ENCODE measurements around the gene MS4A7.

MS4A7 gene

DNA sequence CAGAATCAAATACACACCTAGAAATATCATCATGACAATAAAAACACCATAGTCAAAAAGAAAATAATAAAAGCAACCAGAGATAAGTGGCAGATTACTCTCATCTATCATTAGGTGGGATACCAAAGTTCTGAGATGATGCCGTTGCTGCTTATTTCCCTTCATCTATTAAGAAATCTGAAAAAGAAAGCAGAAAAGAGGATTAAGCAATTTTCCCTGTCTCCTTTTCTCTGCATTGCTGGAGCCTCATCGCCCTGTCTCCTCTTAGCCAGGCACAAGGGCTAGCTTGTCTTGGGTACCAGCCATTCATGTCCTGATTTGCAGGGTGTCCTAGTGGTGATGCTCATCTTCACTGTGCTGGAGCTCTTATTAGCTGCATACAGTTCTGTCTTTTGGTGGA lies 14.0 kb downstream of the MS4A7 start:
- Mint-ChIP-seq H3K9me3 (no peaks in the 10 kb centered on the region), H3K27me3 (peaks cover 9% of the 10 kb centered on the region), H3K27ac (no peak overlapping the region), H3K4me1 (ENCODE audit: low read depth) (no peaks in the 10 kb centered on the region), H3K36me3 (ENCODE audit: low read depth) (no peaks in the 10 kb centered on the region), H3K4me3 (no peak overlapping the region)
- DNase-seq, result no peak

- Mint-ChIP-seq H3K27ac (no peak overlapping the region), H3K4me3 (no peak overlapping the region), H3K4me1 (ENCODE audit: low read depth) (no peaks in the 10 kb centered on the region), H3K27me3 (peaks cover 9% of the 10 kb centered on the region), H3K36me3 (ENCODE audit: low read depth) (no peaks in the 10 kb centered on the region), H3K9me3 (no peaks in the 10 kb centered on the region)
- DNase-seq, result no peak
These were observed 14.7 kb downstream of the MS4A7 start for GRCh38 chr11:60393016-60393415.

- Mint-ChIP-seq H3K4me3 (no peak overlapping the region), H3K27ac (no peak overlapping the region), H3K9me3 (no peaks in the 10 kb centered on the region), H3K36me3 (ENCODE audit: low read depth) (no peaks in the 10 kb centered on the region), H3K27me3 (peaks cover 2% of the 10 kb centered on the region), H3K4me1 (ENCODE audit: low read depth) (no peaks in the 10 kb centered on the region)
- DNase-seq, result no peak
These were observed 16.5 kb downstream of the MS4A7 start for GRCh38 chr11:60394666-60395380.

DNA sequence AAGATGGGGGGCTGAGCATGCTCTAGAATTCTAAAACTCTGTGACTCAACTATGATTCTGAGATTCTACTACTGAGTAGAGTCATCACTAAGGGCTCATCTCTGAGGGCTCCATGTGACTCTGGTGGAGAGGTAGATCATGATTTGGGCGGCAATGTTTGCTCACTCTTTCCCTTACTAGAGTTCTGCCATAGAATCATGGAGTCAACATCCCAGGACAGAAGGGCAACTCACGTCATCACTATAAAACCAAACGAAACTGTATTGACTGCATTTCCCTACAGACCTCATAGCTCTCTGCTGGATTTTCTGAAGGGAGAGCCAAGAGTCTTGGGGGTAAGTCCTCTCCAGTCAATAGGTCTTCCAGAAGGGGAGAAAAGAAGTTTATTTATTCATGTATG lies 18.1 kb downstream of the MS4A7 start, which contains the start of gene MS4A14:
MS4A14 (plus strand) TSS at position 78 of the 400 bp plus-strand sequence; CDS start at position 198, 120 bp downstream.
- Mint-ChIP-seq H3K4me3 (no peak within 1 kb of the TSS), H3K36me3 (ENCODE audit: low read depth) (no peaks in the 10 kb centered on the region), H3K27me3 (peaks cover 2% of the 10 kb centered on the region), H3K4me1 (ENCODE audit: low read depth) (no peaks in the 10 kb centered on the region), H3K9me3 (no peaks in the 10 kb centered on the region), H3K27ac (no peak within 1 kb of the TSS)
- DNase-seq, result no peak

GRCh38 chr11:60396799-60397198 lies 18.5 kb downstream of the MS4A7 start:
- Mint-ChIP-seq H3K4me1 (ENCODE audit: low read depth) (no peaks in the 10 kb centered on the region), H3K36me3 (ENCODE audit: low read depth) (no peaks in the 10 kb centered on the region), H3K27ac (no peak overlapping the region), H3K27me3 (peaks cover 3% of the 10 kb centered on the region), H3K4me3 (no peak overlapping the region), H3K9me3 (no peaks in the 10 kb centered on the region)
- no peak for DNase-seq

DNA sequence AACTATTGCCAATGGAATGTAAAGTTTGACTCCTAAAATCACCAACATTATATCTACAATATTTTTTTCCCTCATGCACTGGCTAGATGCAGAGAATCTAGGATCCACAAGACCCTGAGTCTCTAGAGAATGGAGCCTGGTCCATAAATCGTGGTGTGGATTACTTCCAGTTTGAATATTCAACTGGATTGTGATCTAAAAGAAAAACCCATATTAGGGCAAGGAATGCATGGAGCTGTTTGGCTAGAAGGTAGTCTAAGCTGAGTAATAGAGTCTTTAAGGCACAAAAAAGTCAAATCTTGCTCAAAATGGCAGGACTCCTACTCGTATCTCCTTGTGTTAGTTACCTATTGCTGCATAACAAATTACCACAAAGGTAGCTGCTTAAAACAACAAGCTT lies 41.7 kb downstream of the MS4A7 start:
- Mint-ChIP-seq H3K4me1 (ENCODE audit: low read depth) (no peaks in the 10 kb centered on the region), H3K9me3 (no peaks in the 10 kb centered on the region), H3K27ac (no peak overlapping the region), H3K36me3 (ENCODE audit: low read depth) (no peaks in the 10 kb centered on the region), H3K27me3 (peaks cover 33% of the 10 kb centered on the region), H3K4me3 (no peak overlapping the region)
- no peak for DNase-seq

DNA sequence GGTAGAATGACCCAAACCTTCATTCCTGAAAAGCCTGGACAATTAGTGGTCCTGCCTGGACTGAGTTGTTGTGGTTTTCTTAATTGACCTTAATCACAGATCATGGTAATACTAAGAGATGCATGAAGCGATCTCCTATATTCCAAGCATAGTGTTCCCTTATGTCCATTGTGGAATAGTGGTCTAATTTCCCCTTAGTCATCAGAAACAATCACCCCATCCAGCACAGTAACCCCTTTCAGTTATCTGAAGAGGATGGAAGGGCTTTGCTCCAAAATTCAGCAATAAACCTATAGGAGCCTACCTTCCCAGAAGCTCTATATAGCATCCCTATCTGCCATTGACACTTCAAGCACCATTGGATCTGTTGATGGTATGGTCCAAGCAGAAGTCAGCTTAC lies 44.3 kb downstream of the MS4A7 start:
- H3K9me3 Mint-ChIP-seq, result no peaks in the 10 kb centered on the region
- H3K27ac Mint-ChIP-seq, result no peak overlapping the region
- peaks cover 24% of the 10 kb centered on the region for H3K27me3 Mint-ChIP-seq
- no peak overlapping the region for H3K4me3 Mint-ChIP-seq
- H3K36me3 Mint-ChIP-seq (ENCODE audit: low read depth), result no peaks in the 10 kb centered on the region
- H3K4me1 Mint-ChIP-seq (ENCODE audit: low read depth), result no peaks in the 10 kb centered on the region
- DNase-seq, result no peak

GRCh38 chr11:60428517-60428916 lies 50.2 kb downstream of the MS4A7 start:
- H3K27me3 Mint-ChIP-seq, result peaks cover 38% of the 10 kb centered on the region

GRCh38 chr11:60429272-60429671 lies 50.9 kb downstream of the MS4A7 start, which contains the start of gene MS4A5:
Gene MS4A5, plus strand, starts transcription at chr11:60429572. Its CDS starts 103 bp downstream, at chr11:60429675.
- Mint-ChIP-seq H3K4me1 (ENCODE audit: low read depth) (no peaks in the 10 kb centered on the region), H3K27me3 (peaks cover 38% of the 10 kb centered on the region), H3K36me3 (ENCODE audit: low read depth) (no peaks in the 10 kb centered on the region), H3K27ac (no peak within 1 kb of the TSS), H3K4me3 (no peak within 1 kb of the TSS), H3K9me3 (no peaks in the 10 kb centered on the region)
- DNase-seq, result no peak

More at GRCh38 chr11:60428517-60428916, 50.2 kb downstream of the MS4A7 start:
- no peak for DNase-seq
- Mint-ChIP-seq H3K4me1 (ENCODE audit: low read depth) (no peaks in the 10 kb centered on the region), H3K4me3 (no peak overlapping the region), H3K36me3 (ENCODE audit: low read depth) (no peaks in the 10 kb centered on the region), H3K9me3 (no peaks in the 10 kb centered on the region), H3K27ac (no peak overlapping the region)

DNA sequence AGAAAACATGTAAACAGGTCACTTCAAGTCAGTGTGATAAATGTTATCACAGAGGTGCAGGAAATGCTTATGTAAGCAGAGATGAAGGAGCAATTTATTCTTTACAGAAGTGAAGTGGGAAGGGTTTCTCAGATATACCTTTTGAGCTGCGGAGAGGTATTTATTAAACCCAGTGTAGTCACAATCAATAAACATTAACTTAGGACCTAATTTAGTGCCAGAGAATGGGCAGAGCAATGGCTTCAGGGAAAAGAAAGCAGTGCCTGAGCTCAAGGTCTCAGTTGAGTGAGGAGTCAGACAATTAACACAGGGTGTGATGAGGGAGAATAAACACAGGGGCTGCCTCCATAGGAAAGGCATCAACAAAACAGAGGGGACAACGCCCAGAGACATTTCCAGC lies 52.9 kb downstream of the MS4A7 start:
- Mint-ChIP-seq H3K36me3 (ENCODE audit: low read depth) (no peaks in the 10 kb centered on the region), H3K4me3 (no peak overlapping the region), H3K9me3 (no peaks in the 10 kb centered on the region), H3K4me1 (ENCODE audit: low read depth) (no peaks in the 10 kb centered on the region), H3K27ac (no peak overlapping the region), H3K27me3 (peaks cover 32% of the 10 kb centered on the region)
- no peak for DNase-seq

DNA sequence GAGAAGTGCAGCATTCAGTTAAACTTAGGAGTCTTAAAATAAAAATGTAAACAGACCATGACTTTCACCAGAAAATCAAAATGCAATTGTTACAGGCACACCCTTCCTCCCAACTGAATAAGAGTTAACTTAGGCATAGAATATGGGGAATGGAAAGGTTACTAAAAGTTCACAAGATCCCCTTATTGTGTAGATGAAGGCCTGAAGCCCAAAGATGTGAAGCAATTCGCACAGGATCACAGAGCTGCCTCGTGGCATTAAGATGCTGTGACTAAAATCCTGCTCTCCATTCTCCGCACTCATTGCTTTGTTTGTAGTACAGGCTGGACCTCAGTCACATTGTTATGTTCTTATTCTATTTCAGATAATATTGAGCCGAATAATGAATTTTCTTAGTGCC lies 55.1 kb downstream of the MS4A7 start:
- Mint-ChIP-seq H3K9me3 (no peaks in the 10 kb centered on the region), H3K36me3 (ENCODE audit: low read depth) (no peaks in the 10 kb centered on the region), H3K27me3 (peaks cover 22% of the 10 kb centered on the region), H3K4me1 (ENCODE audit: low read depth) (no peaks in the 10 kb centered on the region), H3K4me3 (no peak overlapping the region), H3K27ac (no peak overlapping the region)
- no peak for DNase-seq
